HCT116 (cell line): ENCODE results near the gene CHST9.

Source experiments
- ATF3 ChIP-seq: IDR thresholded peaks from 2 replicates; pipeline ENCODE4 v1.6.1; 2012
- CEBPB ChIP-seq: IDR thresholded peaks from 2 replicates; pipeline ENCODE4 v1.6.1; 2012; ENCODE audit warnings: low read depth
- CTCF ChIP-seq, 3 experiments: fragments of 200-600 bp in 1 of 3; sonication (generic) in 1 of 3; IDR thresholded peaks in 2 of 3; conservative IDR thresholded peaks in 1 of 3; 2 replicates each; pipeline ENCODE4 v1.5.1; 2012 to 2017; ENCODE audit warnings: low read depth in 2 of 3, low read length in 2 of 3, antibody characterized with exemption in 1 of 3, borderline replicate concordance in 1 of 3, control low read depth in 1 of 3, mild to moderate bottlenecking in 1 of 3, mixed read lengths in 1 of 3, mixed run types in 1 of 3, moderate library complexity in 1 of 3; ENCODE audit not compliant: insufficient read depth in 1 of 3
- EZH2 ChIP-seq: fragments of 200-600 bp; sonication (generic); IDR thresholded peaks from 2 replicates; pipeline ENCODE4 v1.6.1; 2017; ENCODE audit warnings: antibody characterized with exemption, mixed run types
- JUND ChIP-seq: IDR thresholded peaks from 2 replicates; pipeline ENCODE4 v1.6.1; 2012
- POLR2A ChIP-seq: IDR thresholded peaks from 2 replicates; pipeline ENCODE4 v1.7.0; 2011; ENCODE audit warnings: borderline replicate concordance; ENCODE audit not compliant: insufficient read depth, insufficient read length; ENCODE audit errors: extremely low read depth
- POLR2AphosphoS5 ChIP-seq: IDR thresholded peaks from 2 replicates; pipeline ENCODE4 v1.6.1; 2011; ENCODE audit warnings: mild to moderate bottlenecking, low read depth, low read length, moderate library complexity
- YY1 ChIP-seq: IDR thresholded peaks from 2 replicates; pipeline ENCODE4 v1.6.1; 2011; ENCODE audit warnings: low read length, low read depth, moderate library complexity, mild to moderate bottlenecking; ENCODE audit not compliant: insufficient replicate concordance; ENCODE audit errors: extremely low read depth

DNA sequence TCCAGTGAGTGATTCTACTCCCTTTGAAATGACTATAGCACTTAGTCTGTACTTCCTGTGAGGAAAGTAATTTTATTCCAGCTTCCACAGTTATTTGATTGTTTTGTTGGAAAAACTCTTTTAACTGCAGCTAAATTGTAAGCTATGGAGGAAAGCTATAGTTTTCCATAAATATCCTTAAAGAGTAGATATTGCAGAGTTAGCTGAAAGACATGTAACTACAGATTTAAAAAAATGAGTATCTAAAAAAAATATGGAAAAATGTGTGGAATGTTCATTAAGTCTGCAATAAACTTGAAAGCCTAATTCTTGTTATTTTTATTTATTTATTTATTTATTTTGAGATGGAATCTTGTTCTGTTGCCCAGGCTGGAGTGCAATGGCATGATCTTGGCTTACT lies 262.8 kb downstream of the CHST9 start:
- no peak for TF ChIP-seq CTCF (IDR thresholded peaks at IDR 0.05 in 2 of 3, conservative IDR thresholded peaks at IDR 0.05 in 1 of 3; ENCODE audit: borderline replicate concordance in 1 of 3, insufficient read depth in 1 of 3, low read depth in 2 of 3, low read length in 2 of 3)
- TF ChIP-seq YY1: no peak
- TF ChIP-seq POLR2A: no peak
- TF ChIP-seq POLR2AphosphoS5: no peak
- TF ChIP-seq ATF3: no peak
- TF ChIP-seq CEBPB: no peak
- no peak for TF ChIP-seq EZH2
- no peak for TF ChIP-seq JUND
